ENCODE data around the gene PSMC3IP. TPM values are rescaled to one million over a fixed set of nuclear protein-coding genes. Genes with fewer than 3 reads are reported as not detected.

The PSMC3IP gene
- total RNA-seq, 1 experiment from 2014 or later: 37.4 TPM

DNA sequence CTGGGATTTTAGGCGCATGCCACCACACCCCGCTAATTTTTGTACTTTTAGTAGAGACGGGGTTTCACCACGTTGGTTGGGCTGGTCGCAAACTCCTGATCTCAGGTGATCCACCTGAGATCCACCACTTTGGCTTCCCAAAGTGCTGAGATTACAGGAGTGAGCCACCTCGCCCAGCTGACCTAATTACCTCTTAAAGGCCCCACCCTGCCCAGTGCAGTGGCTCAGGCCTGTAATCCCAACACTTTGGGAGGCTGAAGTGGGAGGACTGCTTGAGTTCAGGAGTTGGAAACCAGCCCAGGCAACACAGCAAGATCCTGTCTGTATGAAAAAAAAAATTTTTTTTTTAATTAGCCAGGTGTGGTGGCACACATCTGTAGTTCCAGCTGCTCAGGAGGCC, 18.5 kb downstream of the PSMC3IP start:
- Histone ChIP-seq H3K23me2 (ENCODE audit: insufficient read length, low read depth, low read length, poor library complexity, severe bottlenecking) (peaks cover 14% of the 10 kb centered on the region), H3K79me2 (ENCODE audit: insufficient read depth, low read length) (peaks cover 4% of the 10 kb centered on the region; the same call in 1 of the 2 replicates), H2BK12ac (ENCODE audit: insufficient read length, low read depth, low read length) (no peak overlapping the region), H3K14ac (ENCODE audit: insufficient read depth, low read length) (no peak overlapping the region), H4K8ac (replicated peaks; ENCODE audit: insufficient read length, low read depth, low read length) (no peak overlapping the region), H4K91ac (ENCODE audit: insufficient read length, low read depth, low read length) (no peak overlapping the region), H4K5ac (ENCODE audit: insufficient read length, low read depth, low read length) (no peak overlapping the region), H3K9me3 (ENCODE audit: control insufficient read depth, low read depth, low read length) (no peaks in the 10 kb centered on the region), H3K4me1 (ENCODE audit: insufficient read depth, low read length) (no peaks in the 10 kb centered on the region), H3K9ac (ENCODE audit: extremely low read depth, insufficient read length, low read length) (no peak overlapping the region), H2BK120ac (ENCODE audit: low read depth, low read length, poor library complexity, severe bottlenecking) (no peak overlapping the region), H3K18ac (ENCODE audit: insufficient read length, low read depth, low read length) (no peak overlapping the region), H3K56ac (ENCODE audit: insufficient read length, low read depth, low read length) (no peak overlapping the region), H3K4ac (ENCODE audit: low read depth, low read length) (no peak overlapping the region), H2BK15ac (ENCODE audit: low read depth, low read length) (no peak overlapping the region), H2BK5ac (ENCODE audit: insufficient read length, low read length) (no peak overlapping the region), H3K27me3 (ENCODE audit: insufficient read depth, low read length) (no peaks in the 10 kb centered on the region), H2AK5ac (ENCODE audit: insufficient read length, low read length) (no peak overlapping the region), H2AFZ (ENCODE audit: low read length) (no peak overlapping the region), H4K20me1 (ENCODE audit: control insufficient read depth, insufficient read depth, insufficient read length) (no peaks in the 10 kb centered on the region), H3K79me1 (ENCODE audit: insufficient read depth, low read depth, low read length, poor library complexity, severe bottlenecking) (peaks cover 4% of the 10 kb centered on the region), H3K27ac (ENCODE audit: insufficient read length, low read depth, low read length) (no peak overlapping the region), H3K23ac (ENCODE audit: insufficient read length, low read depth, low read length) (no peak overlapping the region), H3K4me2 (ENCODE audit: insufficient read depth, insufficient read length, low read length) (no peak overlapping the region), H2BK20ac (ENCODE audit: low read depth, low read length, poor library complexity, severe bottlenecking) (no peak overlapping the region), H3T11ph (ENCODE audit: low read length) (no peak overlapping the region)
- Mint-ChIP-seq H3K9me3 (no peaks in the 10 kb centered on the region), H3K27me3 (ENCODE audit: low read depth) (no peaks in the 10 kb centered on the region), H3K4me1 (peaks cover 19 to 31% of the 10 kb centered on the region in 2 experiments), H3K4me3 (no peak overlapping the region), H3K27ac (no peak overlapping the region), H3K36me3 (ENCODE audit: insufficient read depth in 1 of 3, low read depth in 3 of 3) (peaks cover 3 to 7% (median 7%) of the 10 kb centered on the region in 3 experiments; a peak in 4 of 7 replicates)
- WGBS (ENCODE audit: extremely low coverage, insufficient read length, low lambda C conversion rate): no CpG with 5 or more reads among the region's 6 CpGs
- DNase-seq: no peak
- TF ChIP-seq, protein P1, sequence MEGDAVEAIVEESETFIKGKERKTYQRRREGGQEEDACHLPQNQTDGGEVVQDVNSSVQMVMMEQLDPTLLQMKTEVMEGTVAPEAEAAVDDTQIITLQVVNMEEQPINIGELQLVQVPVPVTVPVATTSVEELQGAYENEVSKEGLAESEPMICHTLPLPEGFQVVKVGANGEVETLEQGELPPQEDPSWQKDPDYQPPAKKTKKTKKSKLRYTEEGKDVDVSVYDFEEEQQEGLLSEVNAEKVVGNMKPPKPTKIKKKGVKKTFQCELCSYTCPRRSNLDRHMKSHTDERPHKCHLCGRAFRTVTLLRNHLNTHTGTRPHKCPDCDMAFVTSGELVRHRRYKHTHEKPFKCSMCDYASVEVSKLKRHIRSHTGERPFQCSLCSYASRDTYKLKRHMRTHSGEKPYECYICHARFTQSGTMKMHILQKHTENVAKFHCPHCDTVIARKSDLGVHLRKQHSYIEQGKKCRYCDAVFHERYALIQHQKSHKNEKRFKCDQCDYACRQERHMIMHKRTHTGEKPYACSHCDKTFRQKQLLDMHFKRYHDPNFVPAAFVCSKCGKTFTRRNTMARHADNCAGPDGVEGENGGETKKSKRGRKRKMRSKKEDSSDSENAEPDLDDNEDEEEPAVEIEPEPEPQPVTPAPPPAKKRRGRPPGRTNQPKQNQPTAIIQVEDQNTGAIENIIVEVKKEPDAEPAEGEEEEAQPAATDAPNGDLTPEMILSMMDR (conservative IDR thresholded peaks at IDR 0.05): no peak
